A673 (cell line): Measurements from ENCODE around the gene TGM3. TPM values are rescaled to one million over a fixed set of nuclear protein-coding genes. Genes with fewer than 3 reads are reported as not detected.

Experiments
- BruUV-seq: library from RNA; stranded (reverse); fragments of 400-500 nt; replicated peaks from 2 replicates; lab custom pipeline; 2021; lab: Mats Ljungman, UMichigan
- CTCF ChIA-PET: fragments of 300-600 bp; sonication (Branson Sonifier 250); formaldehyde crosslinking; loops from one replicate; lab custom pipeline; 2022; ENCODE audit warnings: antibody characterized with exemption; lab: Charles Lee
- POLR2A ChIA-PET: fragments of 300-600 bp; sonication (Branson Sonifier 250); formaldehyde crosslinking; loops from one replicate; lab custom pipeline; 2022; ENCODE audit warnings: antibody characterized with exemption; ENCODE audit not compliant: low non-redundant PET; lab: Charles Lee
- DNase-seq: peaks from one replicate; pipeline ENCODE4 v3.0.0-alpha.2; 2015; ENCODE audit warnings: low spot score
- H3K27ac ChIP-seq: fragments of 200-600 bp; sonication (generic); 2 replicates; pipeline ENCODE4 v1.5.1; 2016; ENCODE audit warnings: mixed run types, low read depth, mild to moderate bottlenecking, mixed read lengths, antibody characterized with exemption, low read length; ENCODE audit not compliant: poor library complexity, severe bottlenecking
- H3K27me3 ChIP-seq: fragments of 200-600 bp; sonication (generic); replicated peaks from 2 replicates; pipeline ENCODE4 v1.6.1; 2017; ENCODE audit warnings: mixed run types, low read depth, mild to moderate bottlenecking, mixed read lengths, antibody characterized with exemption, low read length; ENCODE audit not compliant: insufficient read depth, poor library complexity
- H3K36me3 ChIP-seq: fragments of 200-600 bp; sonication (generic); 2 replicates; pipeline ENCODE4 v1.6.1; 2016; ENCODE audit warnings: mixed run types, mild to moderate bottlenecking, mixed read lengths, antibody characterized with exemption, low read length; ENCODE audit not compliant: insufficient read depth, poor library complexity, severe bottlenecking
- H3K4me1 ChIP-seq: fragments of 200-600 bp; sonication (generic); 2 replicates; pipeline ENCODE4 v1.6.1; 2017; ENCODE audit warnings: mixed run types, mild to moderate bottlenecking, mixed read lengths, antibody characterized with exemption, low read length; ENCODE audit not compliant: insufficient read depth, poor library complexity, severe bottlenecking
- H3K4me3 ChIP-seq: fragments of 200-600 bp; sonication (generic); 2 replicates; pipeline ENCODE4 v1.5.1; 2016; ENCODE audit warnings: low read depth, mixed run types, mild to moderate bottlenecking, mixed read lengths, low read length; ENCODE audit not compliant: poor library complexity, severe bottlenecking
- H3K9me3 ChIP-seq: fragments of 200-600 bp; sonication (generic); 2 replicates; pipeline ENCODE4 v1.6.1; 2016; ENCODE audit warnings: mixed run types, low read depth, mild to moderate bottlenecking, mixed read lengths, antibody characterized with exemption, low read length; ENCODE audit not compliant: poor library complexity, severe bottlenecking
- CTCF ChIP-seq: fragments of 300-800, 200-600 bp; sonication (generic); conservative IDR thresholded peaks from 2 replicates; pipeline ENCODE4 v1.5.1; 2017; ENCODE audit warnings: low read depth, mild to moderate bottlenecking, antibody characterized with exemption, low read length, moderate library complexity, mixed read lengths
- EZH2 ChIP-seq: fragments of 200-600 bp; sonication (generic); IDR thresholded peaks from 2 replicates; pipeline ENCODE4 v1.6.1; 2017; ENCODE audit warnings: borderline replicate concordance, low read depth, mild to moderate bottlenecking, mixed read lengths, antibody characterized with exemption, low read length; ENCODE audit not compliant: poor library complexity, severe bottlenecking
- intact Hi-C: fragments of 100-400 bp; cut with micrococcal nuclease; formaldehyde crosslinking; loops from one replicate; pipeline ENCODE4 v1.10.0; 2022; ENCODE audit not compliant: unreplicated experiment
- total RNA-seq: library from RNA; stranded (reverse); gene quantifications from 2 replicates; pipeline ENCODE4 v1.2.3, GENCODE V29; 2021

TGM3 gene
- total RNA-seq, 1 experiment from 2014 or later, result 0.11 TPM

DNA sequence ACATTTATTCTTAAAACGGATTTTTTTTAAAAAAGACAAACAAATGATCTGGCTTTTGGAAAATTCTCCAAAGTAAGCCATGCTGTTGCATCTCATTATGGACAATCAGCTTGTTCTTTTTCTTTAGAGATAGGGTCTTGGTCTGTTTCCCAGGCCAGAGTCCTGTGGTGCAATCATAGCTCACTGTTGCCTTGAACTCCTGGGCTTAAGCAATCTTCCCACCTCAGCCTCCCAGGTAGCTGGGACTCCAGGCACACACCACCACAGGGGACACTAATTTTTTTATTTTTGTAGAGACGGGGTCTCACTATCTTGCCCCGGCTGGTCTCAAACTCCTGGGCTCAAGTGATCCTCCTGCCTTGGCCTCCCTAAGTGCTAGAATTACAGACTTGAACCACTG, 45.9 kb upstream of the TGM3 start:
- TF ChIP-seq CTCF (no peak), EZH2 (no peak)
- Histone ChIP-seq H3K36me3 (no peaks in the 10 kb centered on the region), H3K9me3 (no peaks in the 10 kb centered on the region), H3K27me3 (peaks cover 22% of the 10 kb centered on the region), H3K27ac (no peak overlapping the region), H3K4me1 (peaks cover 7% of the 10 kb centered on the region), H3K4me3 (no peak overlapping the region)
- BruUV-seq, result no TSS peak
- no peak for DNase-seq
- intact Hi-C loops, result no loop called here
- CTCF ChIA-PET, result no interaction called here
- POLR2A ChIA-PET, result no interaction called here

DNA sequence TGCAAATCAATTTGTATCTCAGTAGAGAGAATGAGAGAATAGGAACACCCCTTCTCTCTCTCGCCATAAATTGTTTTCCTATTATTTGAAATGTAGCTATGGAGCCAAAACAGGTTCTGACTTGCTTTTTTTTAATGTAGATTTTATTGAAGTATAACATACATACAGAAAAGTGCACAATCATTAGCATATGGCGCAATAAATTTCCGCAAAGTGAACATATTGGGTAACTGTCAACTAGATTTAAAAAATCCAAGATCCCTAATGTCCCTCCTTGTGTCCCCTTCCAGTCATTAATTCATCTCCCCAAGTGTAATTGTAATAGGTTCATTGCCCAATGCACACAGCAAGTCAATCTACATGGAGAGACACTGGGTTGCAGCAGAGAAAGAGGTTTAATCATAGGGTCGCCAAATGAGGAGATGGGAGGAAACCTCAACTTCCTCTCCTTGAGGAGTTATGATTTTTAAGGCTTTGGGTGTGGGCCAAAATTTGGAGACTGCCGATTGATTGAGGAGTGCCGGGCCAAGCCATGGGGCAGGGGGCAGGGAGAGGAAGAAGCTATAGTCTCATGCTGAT, 43.3 kb upstream of the TGM3 start:
- ChIA-PET CTCF (no interaction called here), POLR2A (no interaction called here)
- H3K27ac ChIP-seq, result no peak overlapping the region
- no peak for TF ChIP-seq CTCF
- no peak for TF ChIP-seq EZH2
- intact Hi-C loops, result no loop called here
- no peaks in the 10 kb centered on the region for H3K36me3 ChIP-seq
- BruUV-seq, result no TSS peak
- H3K9me3 ChIP-seq, result no peaks in the 10 kb centered on the region
- H3K4me3 ChIP-seq, result no peak overlapping the region
- peaks cover 23% of the 10 kb centered on the region for H3K27me3 ChIP-seq
- H3K4me1 ChIP-seq, result no peaks in the 10 kb centered on the region
- no peak for DNase-seq

- H3K27ac ChIP-seq, result no peak overlapping the region
- ChIA-PET POLR2A (no interaction called here), CTCF (no interaction called here)
- H3K4me3 ChIP-seq, result no peak overlapping the region
- H3K9me3 ChIP-seq, result no peaks in the 10 kb centered on the region
- no TSS peak for BruUV-seq
- DNase-seq, result no peak
- intact Hi-C loops, result no loop called here
- H3K4me1 ChIP-seq, result no peaks in the 10 kb centered on the region
- TF ChIP-seq CTCF, result no peak
- no peak for TF ChIP-seq EZH2
- peaks cover 16% of the 10 kb centered on the region for H3K27me3 ChIP-seq
- no peaks in the 10 kb centered on the region for H3K36me3 ChIP-seq
Measured at GRCh38 chr20:2253256-2253655, 42.5 kb upstream of the TGM3 start.
